GM21717 (cell line): ENCODE data around the gene DUOX2.
"Not testable (repeated sequence)": the region's sequence is repeated elsewhere in the genome, so short reads cannot be mapped to it uniquely, and the experiment has no call there.

ENCODE experiments used
- ATAC-seq: cut with Tn5 transposase; IDR thresholded peaks from one replicate; pipeline ENCODE4 v1.9.1; 2021; ENCODE audit warnings: mild to moderate bottlenecking, moderate library complexity; ENCODE audit not compliant: unreplicated experiment

The DUOX2 gene

DNA sequence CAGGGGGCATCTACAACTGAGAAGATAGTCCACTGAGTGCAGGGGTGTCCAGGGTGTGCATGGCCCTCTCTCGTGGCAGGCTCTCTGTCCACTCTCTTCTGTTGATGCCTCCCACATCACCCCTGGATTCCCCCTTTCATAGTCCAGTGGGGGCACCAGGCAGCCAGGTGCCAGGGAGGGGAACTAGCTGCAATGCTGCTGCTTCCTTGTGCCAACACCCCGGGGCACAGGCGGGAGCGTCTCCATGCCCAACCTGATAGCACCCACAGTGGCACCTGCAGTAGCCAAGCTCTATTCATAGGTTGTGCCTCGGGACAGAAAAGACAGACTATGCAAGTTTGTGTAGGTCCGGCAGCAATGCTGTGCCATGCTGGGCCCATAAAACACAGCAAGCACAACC is 11.7 kb downstream of the DUOX2 start:
- ATAC-seq: no peak

DNA sequence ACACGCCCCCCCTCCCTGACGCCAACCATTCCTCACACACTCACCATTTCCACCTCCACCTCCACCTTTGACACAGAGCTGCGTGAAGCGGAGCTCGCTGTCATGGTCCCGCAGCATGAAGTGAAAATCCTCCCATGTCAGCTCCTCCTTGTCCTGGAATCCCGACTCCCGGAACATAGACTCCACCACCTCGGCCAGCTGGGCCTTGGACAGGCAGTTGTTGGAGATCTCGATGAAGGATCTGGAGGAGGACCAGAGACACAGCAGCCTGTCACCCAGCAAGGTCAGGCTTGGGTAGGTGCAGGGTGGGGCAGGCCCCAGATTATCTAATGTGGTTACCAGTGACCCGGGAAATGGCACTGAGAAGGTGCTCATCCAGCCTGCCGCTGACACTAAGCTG is 12.2 kb downstream of the DUOX2 start:
- no peak for ATAC-seq

DNA sequence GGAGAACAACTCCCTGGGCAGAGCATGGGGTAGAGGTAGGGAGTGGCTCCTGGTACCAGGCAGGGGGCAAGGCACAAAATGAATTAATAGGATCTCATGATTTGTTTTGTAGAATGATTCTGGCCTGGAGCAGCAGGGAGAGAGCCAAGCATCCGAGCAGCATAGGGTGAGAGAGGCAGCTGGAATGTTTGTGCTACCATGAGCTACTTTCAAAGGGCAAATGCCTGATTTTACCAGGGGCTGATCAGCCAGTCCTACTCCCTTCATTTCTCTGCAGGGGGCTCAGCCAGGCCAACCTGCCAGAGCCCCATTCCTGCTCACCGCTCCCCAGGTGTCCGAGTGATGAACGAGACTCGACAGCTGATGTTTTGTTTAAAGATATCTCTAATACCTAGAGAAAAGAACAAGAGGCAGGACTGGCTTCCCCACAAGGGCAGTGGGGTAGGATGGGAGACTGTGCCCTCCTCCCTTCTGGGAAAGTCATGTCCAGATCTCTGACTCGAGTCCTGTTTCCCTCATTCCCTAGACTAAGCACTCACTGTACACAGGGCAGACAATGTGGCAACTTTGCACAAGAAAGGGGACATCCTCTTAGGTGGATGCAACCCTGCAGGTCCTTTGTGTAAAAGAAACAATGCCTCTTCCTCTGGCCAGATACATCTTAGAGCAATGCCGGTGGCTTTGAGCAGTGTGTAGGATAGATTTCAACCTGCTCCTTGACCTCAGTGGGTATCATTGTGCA is 12.9 kb downstream of the DUOX2 start:
- ATAC-seq: no peak

DNA sequence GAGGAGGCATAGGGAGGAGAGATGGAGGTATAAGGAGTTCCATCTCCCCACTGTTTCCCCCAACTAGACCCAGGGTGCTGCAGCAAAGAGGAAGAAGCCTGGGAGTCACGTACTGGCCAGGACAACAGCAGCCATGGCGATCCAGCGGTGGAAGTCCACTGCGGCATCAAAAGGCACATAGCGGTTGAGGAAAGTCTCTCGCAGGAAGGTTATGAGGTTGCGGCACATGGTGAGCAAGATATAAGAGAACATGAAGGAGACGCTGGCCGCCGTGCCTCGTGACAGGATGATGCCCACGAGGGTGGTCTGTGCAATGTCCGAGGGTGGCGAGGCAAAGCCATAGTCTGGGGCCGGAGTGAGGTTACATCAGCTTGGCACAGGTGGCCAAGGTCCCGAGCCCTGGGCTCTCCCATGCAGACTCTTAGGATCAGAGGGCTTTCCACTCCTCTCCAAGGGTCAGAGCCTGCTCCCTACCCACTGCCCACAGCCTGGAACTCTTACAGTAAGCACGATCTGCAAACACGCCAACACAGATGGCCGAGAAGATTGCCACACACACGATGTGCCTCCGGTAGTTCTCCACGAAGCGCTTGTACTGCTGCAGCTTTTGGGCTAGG is 14.3 kb downstream of the DUOX2 start:
- no peak for ATAC-seq

DNA sequence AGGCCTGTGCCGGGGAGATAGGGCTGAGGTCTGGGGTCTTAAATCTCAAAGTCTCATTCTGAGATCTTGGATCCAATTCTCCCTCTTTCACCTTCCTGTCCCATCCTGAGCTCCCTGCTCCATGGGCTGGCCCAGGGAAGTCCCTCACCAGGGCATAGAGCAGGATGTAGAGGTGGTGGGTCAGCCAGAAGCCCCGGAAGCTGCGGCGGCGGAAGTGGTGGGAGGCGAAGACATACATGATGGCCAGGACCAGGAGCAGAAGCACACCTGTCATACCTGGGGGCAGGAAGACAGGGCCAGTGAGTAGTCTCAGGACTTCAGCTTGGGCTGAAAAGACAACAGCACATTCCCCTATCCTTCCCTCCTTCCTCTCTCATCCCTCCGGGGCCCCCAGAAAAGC is 16.5 kb downstream of the DUOX2 start:
- no peak for ATAC-seq

DNA sequence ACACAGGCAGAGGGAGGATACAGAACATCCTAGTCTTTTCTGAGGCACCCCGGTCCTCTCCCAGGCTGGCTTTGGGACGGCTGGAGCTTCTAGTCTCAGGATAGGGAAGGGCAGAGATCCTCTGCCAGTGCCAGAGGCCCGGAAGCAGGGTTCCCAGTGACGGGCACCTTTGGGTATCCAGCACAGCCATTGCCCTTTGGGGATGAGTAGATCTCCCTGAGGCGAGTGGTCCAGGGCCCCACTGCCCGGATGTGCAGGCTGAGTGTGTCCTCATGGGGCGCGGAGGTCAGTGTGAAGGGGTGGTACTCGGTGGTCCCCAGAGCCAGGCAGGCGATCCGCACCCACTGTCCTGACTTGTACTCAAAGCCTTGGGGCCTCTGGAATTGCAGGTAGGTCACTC is 18.3 kb downstream of the DUOX2 start:
- no peak for ATAC-seq

DNA sequence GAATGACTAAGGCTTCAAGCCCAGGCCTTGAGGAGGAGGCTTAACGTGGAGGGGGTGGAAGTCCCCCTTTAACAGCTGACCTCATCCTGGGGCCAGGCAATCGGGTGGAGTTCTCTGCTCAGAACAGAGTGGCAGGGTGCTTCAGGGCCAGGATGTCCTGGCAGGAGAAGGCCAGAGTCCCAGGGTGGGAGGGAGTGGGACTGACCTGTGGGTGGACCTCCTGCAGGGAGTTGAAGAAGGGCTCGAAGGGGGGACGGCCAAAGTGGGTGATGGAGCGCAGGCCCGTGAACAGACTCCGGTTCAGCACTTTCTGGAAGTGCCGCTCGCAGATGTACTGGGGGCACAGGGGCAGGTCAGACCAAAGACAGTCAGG is 19.6 kb downstream of the DUOX2 start:
- no peak for ATAC-seq

DNA sequence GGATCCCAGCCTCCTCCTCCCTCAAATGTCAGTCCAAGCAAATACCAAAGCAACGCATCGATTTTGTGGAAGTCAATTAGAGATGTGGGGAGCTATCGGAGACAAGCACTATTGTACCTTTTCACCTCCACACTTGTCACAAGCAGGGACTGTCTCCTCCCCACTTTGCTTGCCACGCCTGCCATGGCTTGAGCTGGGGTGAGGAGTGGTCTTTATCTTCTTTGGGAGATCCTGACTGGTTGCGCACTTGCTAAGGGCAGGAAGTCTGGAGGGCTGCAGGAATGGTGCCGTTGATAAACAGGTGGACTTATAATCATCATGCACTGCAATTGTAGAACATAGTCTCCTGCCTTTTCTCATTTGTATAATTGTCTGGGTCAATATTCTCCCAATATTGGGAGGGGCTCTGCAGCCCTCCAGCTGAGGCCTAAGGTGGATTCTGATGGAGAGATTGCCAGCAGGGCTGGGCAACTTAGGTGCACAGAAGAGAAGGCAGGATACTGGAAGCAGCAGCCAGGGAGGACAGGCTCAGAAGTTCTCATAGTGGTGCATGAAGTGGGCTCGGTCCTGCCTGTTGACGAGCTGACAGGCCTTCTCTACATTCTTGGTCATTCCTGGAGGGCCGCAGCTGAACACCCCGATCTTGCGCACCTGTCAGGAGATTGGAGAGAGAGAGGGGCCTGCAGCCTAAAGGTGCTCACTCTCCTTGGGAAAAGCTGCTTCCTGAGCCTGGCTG is 20.2 kb downstream of the DUOX2 start:
- no peak for ATAC-seq

DNA sequence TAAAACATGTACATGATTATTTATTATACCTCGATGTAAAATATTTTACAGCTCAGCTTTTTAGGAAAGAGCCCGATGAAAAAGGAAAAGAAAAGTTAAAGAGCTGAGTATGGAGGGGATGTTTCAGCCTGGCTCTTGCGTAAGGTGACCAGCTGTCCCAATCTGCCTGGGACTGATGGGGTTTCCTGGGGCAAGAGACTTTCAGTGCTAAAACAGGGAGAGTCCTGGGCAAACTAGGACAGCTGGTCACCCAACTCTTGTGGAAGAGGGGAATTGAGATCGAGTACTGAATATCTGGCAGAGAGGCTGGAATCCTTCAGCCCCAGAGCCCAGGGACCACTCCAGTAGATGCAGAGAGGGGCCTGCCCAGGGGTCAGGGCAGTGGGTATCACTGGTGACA is 21.0 kb downstream of the DUOX2 start:
- ATAC-seq: no peak

DNA sequence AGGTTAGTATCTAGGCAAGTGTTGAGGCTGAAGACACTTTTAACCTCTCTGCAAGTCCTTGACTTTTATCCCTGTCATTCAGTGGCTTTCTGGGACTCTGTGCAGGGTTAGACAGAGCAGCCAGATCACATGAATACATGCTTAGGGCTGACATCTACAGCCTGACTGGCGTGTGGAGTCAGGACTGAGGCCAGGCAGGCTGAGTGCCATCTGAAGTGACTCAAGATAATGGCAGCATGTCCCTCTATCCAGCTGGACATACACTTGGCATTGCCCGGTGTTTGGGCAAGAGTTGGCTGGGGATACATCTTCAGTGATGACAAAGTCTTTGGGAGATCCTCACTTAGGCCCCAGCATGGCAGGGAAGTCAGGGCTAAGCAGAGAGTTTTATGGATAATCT is 22.4 kb downstream of the DUOX2 start:
- no peak for ATAC-seq

DNA sequence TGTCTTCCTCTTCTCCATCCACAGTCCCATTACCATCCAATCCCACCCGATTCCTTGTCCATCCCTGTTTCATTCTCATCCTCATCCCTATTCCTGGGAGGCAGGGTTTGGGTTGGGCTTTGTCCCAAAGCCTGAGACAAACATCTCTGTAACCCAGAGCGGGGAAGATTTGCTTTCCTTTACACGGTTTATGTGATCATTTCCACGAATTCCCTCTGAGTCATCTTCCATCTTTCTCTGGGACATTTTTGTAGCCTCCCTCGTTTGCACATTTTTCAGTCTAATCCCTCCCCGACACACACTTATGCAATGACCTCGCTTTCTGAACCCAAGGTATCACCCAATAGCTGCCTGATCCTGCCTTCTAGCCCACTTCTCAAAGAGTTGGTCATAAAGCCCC is 22.8 kb downstream of the DUOX2 start:
- no peak for ATAC-seq

DNA sequence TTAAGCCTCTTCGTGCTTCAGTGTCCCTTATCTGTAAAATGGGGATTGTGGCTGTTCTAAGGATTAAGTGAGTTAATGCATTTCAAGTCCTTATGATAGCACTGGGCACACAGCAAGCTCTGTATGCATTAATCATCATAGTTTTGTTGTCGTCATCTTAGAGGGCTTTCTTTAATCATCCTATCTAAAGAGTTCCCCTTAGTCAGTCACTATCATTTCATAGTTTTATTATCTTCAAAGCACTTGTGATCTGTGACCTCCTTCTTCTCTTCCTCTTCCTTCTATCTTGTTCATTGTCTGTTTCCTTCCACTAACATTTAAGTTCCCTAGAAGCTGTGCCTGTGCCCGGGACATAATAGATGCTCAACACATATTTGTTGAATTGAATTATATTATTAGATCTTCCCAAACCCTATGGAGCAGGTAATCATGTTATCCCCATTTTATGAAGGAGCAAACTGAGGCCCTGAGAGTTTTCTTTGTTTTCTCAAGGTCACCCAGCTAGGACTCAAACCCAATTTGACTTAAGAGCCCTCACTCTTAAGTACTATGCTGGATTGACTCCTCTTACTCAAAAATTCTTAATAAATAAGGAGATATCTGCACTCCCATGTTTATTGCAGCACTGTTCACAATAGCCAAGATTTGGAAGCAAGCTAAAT is 24.1 kb downstream of the DUOX2 start:
- ATAC-seq: no peak

DNA sequence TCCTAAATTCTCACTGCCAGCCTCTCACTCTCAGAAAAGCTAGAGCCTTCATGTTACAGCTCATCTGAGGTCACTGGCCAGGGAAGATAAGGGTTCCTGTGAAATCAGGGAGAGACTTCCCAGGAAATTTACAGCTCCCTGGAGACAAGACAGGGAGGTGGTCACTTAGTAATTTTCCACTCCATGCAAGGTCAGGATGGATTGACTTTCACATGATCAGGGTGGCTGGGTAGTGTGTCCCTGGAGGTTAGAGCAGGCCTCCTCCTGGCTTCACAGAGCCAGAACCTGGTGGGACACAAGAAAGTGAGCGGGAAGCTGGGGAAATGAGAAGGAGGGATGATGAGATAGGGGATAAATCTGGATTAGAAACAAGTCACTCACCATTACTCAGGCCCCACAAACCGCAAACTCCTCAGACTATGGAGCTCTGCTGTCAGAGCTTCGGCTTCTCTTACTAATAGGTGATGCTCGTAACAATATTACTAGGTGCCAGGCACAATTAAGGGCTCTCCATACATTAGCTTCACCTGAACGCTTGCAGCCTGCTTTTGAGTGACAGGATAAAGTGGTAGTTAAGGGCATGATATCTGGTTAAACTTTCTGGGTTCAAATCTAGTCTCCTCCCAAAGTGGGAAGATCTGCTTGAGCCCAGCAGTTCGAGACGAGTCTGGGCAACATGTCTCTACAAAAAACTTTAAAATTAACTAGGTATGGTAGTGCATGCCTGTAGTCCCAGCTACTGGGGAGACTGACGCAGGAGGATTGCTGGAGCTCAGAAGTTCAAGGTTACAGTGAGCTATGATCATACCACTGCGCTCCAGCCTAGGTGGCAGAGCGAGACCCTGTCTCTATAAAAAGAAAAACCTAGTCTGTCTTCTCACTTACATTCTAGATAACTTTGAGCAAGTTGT is 24.9 kb downstream of the DUOX2 start:
- ATAC-seq: no peak

DNA sequence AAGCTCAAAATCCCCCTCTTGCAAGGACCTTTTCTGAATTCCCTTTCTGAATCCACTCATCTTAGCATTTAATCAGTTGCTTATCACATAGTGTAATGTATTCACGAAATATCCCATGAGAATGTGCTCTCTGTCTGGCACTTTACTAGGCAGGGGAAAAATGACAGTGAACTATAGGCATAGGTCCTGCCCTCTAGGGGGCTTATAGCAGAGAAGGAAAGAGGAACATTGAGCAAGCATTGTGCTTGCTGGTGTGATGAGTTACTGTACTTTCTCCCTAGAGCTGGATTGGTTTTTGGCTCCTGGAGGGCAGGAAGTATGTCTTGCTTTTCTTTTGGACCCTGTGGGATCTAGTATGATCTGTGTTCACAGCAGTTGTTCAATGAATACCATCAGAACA is 26.5 kb downstream of the DUOX2 start:
- no peak for ATAC-seq

DNA sequence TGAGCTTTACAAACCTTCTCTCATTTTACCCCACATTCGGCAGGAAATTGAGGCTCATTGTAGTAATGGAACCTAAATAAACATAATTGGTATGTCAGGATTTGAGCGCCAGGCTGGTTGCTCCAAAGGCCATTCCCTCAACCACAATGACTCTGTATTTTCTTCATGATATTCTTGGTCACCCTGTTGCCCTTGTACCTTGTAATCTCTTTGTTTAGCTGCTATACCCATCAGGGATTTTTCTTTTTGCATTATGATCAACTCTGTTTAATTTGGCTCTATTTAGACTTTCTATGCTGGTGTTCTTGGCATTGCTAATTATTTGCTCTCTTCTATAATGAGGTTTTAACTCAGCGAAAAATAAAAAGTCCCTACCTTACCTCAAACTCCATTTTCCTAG is 29.8 kb downstream of the DUOX2 start:
- no peak for ATAC-seq

DNA sequence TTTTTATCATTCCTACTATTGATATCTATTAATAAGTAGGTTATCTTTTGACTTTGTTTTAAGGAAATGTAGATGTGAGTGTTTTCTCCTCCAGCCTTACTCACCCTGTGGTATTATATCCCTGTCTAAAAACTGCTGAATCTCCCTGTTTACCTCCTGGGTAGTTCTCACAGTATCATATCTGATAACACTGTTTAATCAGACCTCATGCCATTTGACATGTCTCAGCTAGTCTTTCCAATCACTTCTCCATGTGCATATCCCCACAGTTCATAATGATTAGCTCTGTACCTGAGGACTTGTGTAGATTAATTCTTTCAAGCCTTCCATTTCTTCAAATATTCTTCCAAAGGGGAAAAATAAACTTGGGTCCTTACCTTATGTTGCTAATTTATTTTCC is 30.7 kb downstream of the DUOX2 start:
- no peak for ATAC-seq

DNA sequence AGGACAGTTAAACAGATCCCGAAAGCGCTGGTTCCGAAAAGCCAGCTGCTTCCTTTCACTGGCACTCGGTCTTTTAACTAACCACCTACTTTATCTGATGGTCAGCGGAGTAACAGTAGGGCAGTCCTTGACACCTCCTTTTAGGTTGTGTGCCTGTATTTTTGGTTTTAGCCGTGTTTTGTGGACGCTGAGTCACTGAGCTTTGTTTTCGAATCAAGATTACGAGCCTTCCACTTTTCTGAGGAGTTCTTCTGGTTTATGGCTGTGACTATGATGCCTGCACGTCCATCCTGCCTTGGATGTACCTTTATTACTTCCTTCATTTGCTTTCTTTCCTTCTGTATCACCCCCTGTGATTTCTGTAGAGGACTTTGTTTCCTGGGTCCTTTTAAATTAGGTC is 31.6 kb downstream of the DUOX2 start:
- ATAC-seq: not testable (repeated sequence)

DNA sequence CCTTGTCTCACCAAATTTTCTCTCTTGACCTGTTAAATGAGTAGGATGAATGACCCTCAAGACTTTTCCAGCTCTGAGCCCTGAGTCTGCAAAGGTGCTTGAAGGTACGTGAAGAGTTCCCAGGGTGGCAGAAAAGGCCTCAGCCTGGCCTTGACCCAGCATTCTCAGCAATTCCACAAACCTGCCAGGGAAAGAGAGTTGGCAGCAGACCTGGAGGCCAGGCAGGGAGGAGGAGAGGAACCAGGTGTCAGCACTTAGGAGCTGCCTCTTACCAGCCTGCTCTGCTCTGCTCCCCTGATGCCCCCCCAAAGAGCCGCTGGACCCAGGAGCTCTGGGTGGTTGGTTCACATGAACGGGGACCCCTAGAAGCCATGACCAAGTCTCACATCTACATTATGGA is 33.4 kb downstream of the DUOX2 start:
- ATAC-seq: not testable (repeated sequence)

DNA sequence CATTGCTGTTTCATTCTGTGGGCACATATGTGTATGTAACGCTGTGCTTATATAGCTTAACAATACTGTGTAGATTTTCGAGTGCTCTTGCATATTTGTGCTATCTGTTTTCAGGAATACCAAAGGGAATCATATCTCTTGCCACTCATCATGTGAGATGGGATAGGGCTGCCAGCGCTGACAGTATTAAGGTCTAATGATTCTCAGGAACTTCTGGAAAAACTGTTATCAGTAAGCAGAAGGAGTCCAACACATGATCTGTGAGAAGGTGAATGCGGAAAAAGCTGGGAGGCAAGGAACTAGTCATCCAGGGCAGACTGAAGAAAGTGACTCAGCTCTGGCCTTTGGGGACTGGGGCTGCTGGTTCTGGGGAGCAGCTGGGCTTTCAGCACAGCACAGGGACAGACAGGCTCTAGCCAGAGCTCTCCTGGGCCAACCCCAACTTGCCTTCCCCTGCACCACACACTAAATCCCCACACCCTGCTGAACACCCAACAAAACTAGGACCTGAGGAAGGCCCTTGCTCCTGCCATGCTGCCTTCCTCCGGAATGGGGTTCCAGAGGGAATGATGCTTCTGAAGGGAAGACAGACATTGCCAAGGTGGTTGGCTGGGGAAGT is 34.2 kb downstream of the DUOX2 start:
- not testable (repeated sequence) for ATAC-seq

DNA sequence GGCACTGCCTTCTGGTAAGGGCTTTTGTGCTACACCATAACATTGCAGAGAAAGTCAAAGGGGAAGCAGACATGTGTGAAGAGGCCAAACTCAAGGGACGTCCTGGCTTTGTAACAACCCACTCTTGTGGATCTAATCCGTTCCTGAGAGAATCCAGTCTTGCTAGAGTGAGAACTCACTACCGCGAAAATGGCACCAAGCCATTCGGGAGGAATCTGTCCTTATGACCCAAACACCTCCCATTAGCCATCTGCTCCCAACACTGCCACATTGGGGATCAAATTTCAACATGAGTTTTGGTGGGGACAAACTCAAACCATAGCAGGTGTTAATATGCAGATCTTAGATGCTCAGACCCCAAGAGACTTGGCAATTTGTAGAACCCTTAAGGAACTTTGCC is 34.8 kb downstream of the DUOX2 start:
- not testable (repeated sequence) for ATAC-seq
